Stimulated activated CD8-positive, alpha-beta memory T cell treated with anti-CD3 and anti-CD28 coated beads, Interleukin-4, amount 100 ng/mL, for 4 hours (primary cell): ENCODE measurements around the gene NUMA1.

ENCODE experiments used
- DNase-seq, 2 donors: peaks; one replicate each; pipeline ENCODE4 v3.0.0-alpha.2; 2020; ENCODE audit warnings: low read depth in 2 of 2, low spot score in 1 of 2

Gene NUMA1

DNA sequence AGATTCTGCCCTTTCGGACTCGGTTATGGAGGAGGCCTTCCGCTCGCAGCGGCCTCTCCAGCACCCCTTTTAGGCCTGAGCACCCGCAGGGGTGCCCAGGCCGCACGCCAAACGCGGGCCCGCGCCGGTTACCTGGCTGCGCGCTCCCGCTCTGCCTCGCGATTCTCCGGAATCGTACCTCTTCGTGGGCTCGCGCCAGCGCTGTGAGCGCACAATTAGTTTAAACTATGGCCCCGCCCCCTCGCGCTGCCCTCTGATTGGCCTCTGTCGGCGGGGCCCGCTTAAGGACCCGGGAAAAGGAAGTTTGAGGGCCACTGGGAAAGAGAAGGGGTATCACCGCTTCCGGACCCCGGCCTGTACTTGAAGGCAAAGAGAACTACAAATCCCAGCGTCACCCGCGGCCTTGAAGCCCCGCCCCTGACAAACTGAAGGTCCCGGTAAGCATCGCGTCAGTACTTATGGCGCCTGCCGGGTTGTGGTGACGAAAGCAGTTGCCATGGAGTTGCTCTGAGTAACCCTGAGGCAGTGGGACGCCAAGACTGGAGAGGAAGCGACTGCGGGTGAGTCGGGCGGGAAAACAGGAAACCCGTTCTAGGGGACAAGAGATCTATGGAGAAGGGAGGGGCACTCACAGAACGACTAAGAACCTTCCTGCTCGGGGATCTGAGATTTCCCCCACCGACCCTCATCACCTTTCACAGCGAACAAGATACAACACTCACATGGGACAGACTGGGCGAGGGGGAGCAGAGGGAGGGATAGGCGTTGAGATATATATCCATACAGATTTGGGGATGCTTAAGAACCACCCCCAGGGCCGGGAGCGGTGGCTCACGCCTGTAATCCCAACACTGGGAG, at the start of gene NUMA1, which contains the start of gene LRRC51:
TSS of gene NUMA1 (minus strand) at position 217 of the 858 bp plus-strand sequence. CDS start 44,599 bp downstream, outside the sequence.
TSS of gene LRRC51 (plus strand) at position 525 of the 858 bp plus-strand sequence. CDS start 8,234 bp downstream, outside the sequence.
- peak; percentile 98 to 99 for DNase-seq

- no peak for DNase-seq
Measured at GRCh38 chr11:72129381-72129780, 49.0 kb upstream of the NUMA1 start.

DNA sequence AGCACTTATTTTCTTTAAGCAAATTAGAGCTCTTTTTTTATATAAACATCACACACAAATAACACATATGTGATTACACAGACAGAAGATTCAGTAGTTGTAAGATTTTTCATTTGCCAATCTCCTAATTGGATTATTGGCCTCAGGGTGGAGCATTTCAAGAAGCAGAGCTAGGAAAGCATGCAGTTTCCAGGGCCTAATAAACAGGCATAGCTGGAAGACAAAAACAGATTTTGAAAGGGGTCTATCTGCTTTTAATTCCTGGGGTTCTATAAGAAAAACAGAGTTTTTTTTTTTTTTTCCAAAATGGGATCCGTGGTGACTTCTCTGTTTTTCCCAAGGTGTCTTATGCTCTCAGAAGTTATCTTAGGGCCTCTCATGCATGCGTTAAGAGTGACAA, 47.6 kb upstream of the NUMA1 start:
- DNase-seq: no peak

- DNase-seq: no peak
Measured at GRCh38 chr11:72125956-72126355, 45.6 kb upstream of the NUMA1 start.

DNA sequence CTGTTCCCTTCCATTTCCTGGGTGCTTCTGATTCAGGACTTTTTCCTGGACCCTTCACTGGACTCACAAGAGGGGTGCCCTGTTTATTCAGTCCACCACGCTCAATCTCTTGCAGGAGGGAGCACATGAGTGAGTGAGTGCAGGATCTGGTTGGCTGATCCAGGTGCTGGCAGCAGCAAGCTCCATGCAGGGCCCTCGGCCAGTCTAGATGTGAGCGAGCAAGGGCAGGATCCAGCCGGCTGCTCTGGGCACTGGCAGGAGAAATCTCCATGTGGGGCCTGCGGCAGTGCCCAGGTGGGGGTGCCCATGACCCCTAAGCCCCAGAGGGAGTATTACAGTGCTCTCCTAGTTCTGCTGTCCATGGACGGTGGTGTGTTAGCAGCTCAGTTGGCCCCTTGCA, 43.7 kb upstream of the NUMA1 start:
- no peak for DNase-seq

DNA sequence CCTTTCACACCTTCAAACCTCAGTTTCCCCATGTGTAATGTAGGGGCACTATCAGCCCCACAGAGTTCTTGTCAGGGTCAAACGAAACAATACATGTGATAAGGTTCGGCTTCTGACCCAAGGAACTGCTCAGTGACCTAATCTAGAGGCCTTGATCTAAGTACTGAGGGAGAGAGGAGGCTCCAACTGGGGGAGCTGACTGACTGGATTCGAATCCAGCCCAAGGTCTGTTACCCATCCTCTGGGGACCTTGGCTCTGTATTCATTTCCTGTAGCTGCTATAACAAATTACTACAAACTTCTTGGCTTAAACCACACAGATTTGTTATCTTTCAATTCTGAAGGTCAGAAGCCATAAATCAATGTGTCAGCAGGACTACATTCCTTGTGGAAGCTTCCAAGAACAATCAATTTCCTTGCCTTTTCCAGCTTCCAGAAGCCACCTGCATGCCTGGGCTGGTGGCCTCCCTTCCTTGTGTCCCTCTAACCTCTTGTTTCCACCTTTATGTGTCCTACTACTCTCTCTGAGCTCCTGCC, 42.8 kb upstream of the NUMA1 start:
- DNase-seq: no peak

- DNase-seq: no peak
Measured at GRCh38 chr11:72122607-72123006, 42.3 kb upstream of the NUMA1 start.

DNA sequence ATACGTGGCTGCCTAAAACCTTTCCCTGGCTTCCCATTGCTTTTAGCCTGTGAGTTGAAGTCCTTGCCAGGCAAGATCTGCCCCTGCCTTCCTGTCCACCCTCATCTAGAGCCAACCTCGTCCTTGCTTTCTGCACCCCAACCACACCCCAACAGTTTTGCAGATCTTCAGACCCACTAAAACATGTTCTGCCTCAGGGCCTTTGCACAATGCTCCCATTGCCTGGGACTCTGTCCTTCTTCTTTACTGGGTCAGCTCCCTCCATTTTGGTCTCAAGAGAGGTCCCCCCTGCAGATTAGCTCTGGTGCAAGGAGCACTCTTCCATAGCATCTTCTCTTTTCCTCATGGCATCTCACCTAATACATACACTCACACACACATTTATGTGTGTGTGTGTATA, 40.6 kb upstream of the NUMA1 start:
- DNase-seq: no peak

DNA sequence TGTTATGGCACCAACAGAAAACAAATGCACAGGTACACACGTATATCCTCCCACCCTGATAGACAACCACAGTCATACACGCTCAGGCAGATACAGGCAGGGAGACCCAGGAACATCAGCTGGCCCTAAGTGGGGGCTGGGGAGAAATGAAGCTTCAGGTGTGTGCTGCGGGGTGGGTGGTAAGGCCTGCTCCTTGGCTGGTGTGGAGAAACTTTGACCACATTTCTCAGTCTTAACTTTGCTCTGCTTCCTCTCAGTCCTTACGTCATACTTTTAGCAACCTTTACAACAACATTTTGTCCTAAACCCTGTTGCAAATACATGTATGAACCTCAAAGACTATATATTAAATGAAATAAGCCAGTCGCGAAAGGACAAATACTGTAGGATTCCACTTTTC, 38.9 kb upstream of the NUMA1 start:
- DNase-seq: no peak

DNA sequence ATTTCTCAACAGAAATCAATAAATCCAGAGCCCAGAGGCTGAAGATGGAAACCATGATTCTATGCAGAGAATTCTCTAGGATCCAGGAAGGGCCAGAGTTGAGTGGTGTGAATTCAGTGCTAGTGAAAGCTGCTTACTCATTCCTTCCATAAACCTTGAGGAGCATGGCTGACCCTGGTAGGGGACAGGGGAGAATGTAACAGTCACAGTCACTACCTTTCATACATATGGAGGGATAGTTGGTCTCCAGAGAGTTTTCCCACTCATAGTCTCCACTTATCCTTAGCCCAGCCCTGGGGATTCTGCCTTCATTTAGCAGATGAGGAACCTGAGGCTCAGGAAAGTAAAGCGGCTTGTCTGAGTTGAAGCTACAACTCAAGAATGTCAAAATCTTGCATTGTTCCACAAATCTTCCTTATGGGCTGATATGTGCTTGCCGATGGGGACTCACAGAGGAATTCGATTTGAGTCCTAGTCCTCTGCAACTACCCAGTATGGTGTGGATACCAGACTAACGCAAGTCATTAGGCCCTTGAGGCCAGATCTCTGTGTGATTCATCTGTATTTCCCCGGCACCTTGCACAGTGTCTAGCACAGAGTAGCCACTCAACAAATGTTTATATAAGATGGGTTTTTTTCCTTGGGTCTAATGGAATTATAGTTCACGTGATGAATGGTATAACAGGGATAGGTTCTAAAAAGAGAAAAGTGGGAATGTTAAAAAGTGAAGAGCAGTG, 35.8 kb upstream of the NUMA1 start:
- no peak for DNase-seq

- no peak for DNase-seq
Measured at GRCh38 chr11:72114570-72114969, 34.2 kb upstream of the NUMA1 start.

DNA sequence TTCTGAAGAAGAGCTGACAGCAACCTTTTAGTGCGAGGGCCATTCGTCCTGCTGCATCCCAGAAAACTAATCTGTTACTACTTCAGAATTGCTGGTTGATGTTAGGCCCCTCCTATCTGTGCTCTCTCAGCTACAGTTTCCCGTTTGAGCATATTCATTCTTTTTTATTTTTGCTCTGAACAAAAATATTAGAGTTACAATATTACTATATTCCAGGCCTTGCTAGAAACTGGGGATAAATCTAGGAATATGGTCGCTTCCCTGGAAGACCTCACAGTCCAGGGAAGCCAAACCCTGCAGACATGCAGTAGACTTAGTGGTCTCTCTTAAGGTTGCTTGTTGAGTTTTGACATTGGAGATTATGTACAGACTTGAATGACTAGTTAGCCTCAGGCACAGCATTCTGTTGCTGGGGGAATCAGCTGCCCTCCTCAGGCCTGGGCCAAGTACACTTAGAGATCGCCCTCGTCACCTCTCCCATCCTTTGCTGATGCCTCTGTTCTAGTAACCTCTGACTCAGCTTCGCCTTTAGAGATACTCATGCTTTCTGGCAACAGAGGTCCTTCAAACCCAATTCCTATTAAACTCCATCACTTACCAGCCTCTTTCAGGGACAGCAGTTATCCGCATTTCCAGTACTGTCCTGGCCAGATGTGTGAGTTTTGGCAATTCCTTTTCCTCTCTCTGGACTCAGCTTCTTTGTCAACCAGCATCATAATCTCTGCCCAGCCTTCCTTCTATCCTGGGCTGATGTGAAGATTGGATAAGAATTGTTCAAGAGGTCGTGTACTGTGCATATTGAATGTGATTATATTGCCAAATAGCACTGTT, 32.9 kb upstream of the NUMA1 start:
- no peak for DNase-seq

- DNase-seq: peak; percentile 99 to 100
Measured at GRCh38 chr11:72112143-72112977, 32.0 kb upstream of the NUMA1 start, which contains the start of gene ANAPC15. TSS of gene ANAPC15 (minus strand) at chr11:72112695. CDS start at chr11:72111276, 1,419 bp downstream.

DNA sequence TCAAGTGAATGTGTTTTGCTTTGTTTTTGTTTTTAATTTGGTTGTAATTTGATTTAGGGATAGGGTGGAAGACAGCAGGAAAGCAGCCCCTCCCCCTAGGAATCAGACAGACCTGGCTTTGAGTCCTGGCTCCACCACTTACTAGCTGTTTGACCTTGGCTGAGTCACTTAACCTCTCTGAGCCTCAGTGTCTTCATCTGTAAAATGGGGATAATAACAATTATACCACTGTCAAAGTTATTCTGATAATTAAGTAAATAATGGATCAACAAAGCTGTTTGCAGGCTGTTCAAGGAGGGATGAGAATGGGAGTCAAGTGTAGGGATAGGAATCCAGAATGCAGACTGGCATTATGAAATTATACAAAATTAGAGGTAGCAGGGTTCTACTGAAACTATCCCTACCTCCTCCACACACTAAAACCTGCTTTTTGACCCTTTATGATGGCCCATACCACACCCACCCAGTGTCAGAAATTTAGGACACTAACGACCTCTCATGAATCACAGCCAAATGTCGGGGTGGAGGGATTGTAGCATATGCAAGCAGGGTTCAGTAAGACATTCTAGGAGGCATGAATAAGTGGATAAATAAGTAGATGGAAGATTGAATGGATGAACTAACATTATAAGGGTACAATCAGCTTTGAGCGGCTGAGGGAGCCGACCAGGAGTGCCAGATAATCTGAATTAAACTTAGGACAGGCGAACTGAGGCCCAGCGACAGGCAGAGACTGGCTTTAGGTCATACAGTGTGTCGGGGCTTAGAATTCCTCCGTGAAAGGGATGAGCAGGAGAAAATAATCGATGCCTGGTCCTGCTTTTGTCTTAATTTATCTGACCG, 31.2 kb upstream of the NUMA1 start:
- no peak for DNase-seq

DNA sequence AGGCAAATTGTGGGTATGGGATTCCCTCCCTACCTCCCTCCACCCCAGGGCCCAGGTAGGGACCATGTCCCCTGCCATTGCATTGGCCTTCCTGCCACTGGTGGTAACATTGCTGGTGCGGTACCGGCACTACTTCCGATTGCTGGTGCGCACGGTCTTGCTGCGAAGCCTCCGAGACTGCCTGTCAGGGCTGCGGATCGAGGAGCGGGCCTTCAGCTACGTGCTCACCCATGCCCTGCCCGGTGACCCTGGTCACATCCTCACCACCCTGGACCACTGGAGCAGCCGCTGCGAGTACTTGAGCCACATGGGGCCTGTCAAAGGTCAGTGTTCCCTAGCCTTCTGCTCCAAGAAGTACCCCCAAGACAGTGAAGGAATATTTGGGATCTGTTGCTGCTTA, 25.5 kb upstream of the NUMA1 start, which contains the start of gene TOMT:
TSS of gene TOMT (plus strand) at position 37 of the 400 bp plus-strand sequence. CDS start at position 65, 28 bp downstream.
- DNase-seq: no peak

- no peak for DNase-seq
Measured at GRCh38 chr11:72103754-72104167, 23.4 kb upstream of the NUMA1 start.

- DNase-seq: peak; percentile 96 to 97
Measured at GRCh38 chr11:72102946-72103753, 22.8 kb upstream of the NUMA1 start, which contains the start of gene LAMTOR1. TSS of gene LAMTOR1 (minus strand) at chr11:72103297. CDS start at chr11:72103224, 73 bp downstream.

DNA sequence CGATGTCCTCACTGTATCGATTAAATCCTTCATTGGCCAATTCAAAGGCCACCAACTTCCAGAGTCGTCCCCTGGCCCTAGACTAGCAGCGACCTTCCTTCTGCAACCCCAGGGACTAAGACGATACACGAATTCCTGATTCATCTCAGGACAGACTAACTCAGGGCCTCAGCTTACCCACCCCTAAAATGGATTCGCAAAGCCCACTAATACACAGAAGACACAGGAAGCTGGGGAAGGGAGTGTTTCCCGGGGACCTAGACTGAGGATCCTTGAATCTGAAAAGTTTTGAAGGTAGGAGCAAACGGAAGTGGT, 22.2 kb upstream of the NUMA1 start:
- no peak for DNase-seq
